OCI-LY3 (cell line): ENCODE data around the gene CAMTA1.

Experiments used
- H2AFZ ChIP-seq: fragments of 200-600, 300-600 bp; shearing (Covaris generic); 2 replicates; pipeline ENCODE4 v1.6.0; 2014; ENCODE audit warnings: antibody characterized with exemption, low read depth, low read length
- H3K27ac ChIP-seq: fragments of 200-600, 300-600 bp; sonication (generic); 2 replicates; pipeline ENCODE4 v1.5.1; 2014; ENCODE audit warnings: mild to moderate bottlenecking, low read length, moderate library complexity, mixed read lengths
- H3K27me3 ChIP-seq: fragments of 200-600, 300-600 bp; sonication (generic); 2 replicates; pipeline ENCODE4 v1.6.1; 2014; ENCODE audit warnings: low read depth, low read length, mixed read lengths
- H3K36me3 ChIP-seq: fragments of 200-600, 300-600 bp; sonication (generic); replicated peaks from 2 replicates; pipeline ENCODE3; 2014; ENCODE audit warnings: low read depth, low read length, mixed read lengths
- H3K4me1 ChIP-seq: fragments of 300-600, 200-600 bp; sonication (generic); 2 replicates; pipeline ENCODE4 v1.6.1; 2014; ENCODE audit warnings: low read length, mixed read lengths
- H3K4me2 ChIP-seq: fragments of 200-600, 300-600 bp; sonication (generic); 2 replicates; pipeline ENCODE4 v1.6.1; 2014; ENCODE audit warnings: low read length, mixed read lengths
- H3K4me3 ChIP-seq: fragments of 300-600, 200-600 bp; sonication (generic); 2 replicates; pipeline ENCODE4 v1.5.1; 2014; ENCODE audit warnings: antibody characterized with exemption, mild to moderate bottlenecking, low read length, moderate library complexity
- H3K79me2 ChIP-seq: fragments of 300-600, 200-600 bp; shearing (Covaris generic); 2 replicates; pipeline ENCODE4 v1.6.1; 2014; ENCODE audit warnings: mild to moderate bottlenecking, low read length, mixed read lengths
- H3K9ac ChIP-seq: fragments of 300-600, 200-600 bp; shearing (Covaris generic); 2 replicates; pipeline ENCODE4 v1.6.0; 2014; ENCODE audit warnings: mild to moderate bottlenecking, low read length, moderate library complexity
- H3K9me3 ChIP-seq: fragments of 200-600, 300-600 bp; shearing (Covaris generic); 2 replicates; pipeline ENCODE4 v1.6.1; 2014; ENCODE audit warnings: low read length, mixed read lengths; ENCODE audit not compliant: insufficient read depth
- H4K20me1 ChIP-seq: fragments of 200-600, 300-600 bp; sonication (generic); 2 replicates; pipeline ENCODE4 v1.6.1; 2016; ENCODE audit warnings: low read length, mixed read lengths; ENCODE audit not compliant: insufficient read depth
- EZH2phosphoT487 ChIP-seq: fragments of 200-600 bp; shearing (Covaris generic); IDR thresholded peaks from 2 replicates; pipeline ENCODE4 v1.6.1; 2018; ENCODE audit warnings: antibody characterized with exemption, mixed run types, low read depth
- TF ChIP-seq, protein P1 (sequence below): fragments of 200-600, 300-600 bp; sonication (generic); IDR thresholded peaks from 2 replicates; pipeline ENCODE4 v1.5.1; 2014; ENCODE audit warnings: antibody characterized with exemption, low read length, low read depth

CAMTA1 gene

DNA sequence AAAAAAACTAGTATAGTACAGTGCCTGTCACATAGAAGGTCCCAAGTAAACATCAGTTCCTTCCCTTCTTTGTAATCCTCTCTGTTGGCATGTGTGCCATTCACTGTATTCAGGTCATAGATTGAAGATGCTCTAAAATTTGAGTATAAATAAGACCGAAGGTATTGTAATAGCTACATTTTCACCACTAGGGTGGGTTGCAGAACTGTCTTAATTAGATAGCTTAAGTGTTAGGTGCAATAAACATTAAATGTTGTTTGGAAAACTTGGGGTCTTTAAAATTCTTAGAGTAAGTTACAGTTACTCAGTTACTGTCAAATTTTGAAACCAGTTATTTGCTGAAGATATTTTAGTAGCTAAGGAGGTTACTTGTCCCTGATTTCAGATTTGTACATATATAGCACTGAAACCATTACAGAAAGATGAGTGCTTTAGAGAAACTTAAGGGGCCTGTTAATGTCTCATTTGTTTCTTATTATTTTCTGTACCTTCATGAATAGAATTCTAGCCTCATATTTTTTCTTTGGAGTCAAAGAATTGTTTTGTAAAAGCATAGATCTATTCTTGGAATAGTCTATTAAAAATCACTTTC, 1023.1 kb downstream of the CAMTA1 start:
- peaks cover 3% of the 10 kb centered on the region for H3K36me3 ChIP-seq
- no peaks in the 10 kb centered on the region for H3K79me2 ChIP-seq
- H2AFZ ChIP-seq, result no peak overlapping the region
- H3K27ac ChIP-seq, result no peak overlapping the region
- no peak for TF ChIP-seq EZH2phosphoT487
- TF ChIP-seq, protein P1, sequence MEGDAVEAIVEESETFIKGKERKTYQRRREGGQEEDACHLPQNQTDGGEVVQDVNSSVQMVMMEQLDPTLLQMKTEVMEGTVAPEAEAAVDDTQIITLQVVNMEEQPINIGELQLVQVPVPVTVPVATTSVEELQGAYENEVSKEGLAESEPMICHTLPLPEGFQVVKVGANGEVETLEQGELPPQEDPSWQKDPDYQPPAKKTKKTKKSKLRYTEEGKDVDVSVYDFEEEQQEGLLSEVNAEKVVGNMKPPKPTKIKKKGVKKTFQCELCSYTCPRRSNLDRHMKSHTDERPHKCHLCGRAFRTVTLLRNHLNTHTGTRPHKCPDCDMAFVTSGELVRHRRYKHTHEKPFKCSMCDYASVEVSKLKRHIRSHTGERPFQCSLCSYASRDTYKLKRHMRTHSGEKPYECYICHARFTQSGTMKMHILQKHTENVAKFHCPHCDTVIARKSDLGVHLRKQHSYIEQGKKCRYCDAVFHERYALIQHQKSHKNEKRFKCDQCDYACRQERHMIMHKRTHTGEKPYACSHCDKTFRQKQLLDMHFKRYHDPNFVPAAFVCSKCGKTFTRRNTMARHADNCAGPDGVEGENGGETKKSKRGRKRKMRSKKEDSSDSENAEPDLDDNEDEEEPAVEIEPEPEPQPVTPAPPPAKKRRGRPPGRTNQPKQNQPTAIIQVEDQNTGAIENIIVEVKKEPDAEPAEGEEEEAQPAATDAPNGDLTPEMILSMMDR, result peak; percentile 49
- no peaks in the 10 kb centered on the region for H3K4me1 ChIP-seq
- H3K4me3 ChIP-seq, result no peak overlapping the region
- H3K27me3 ChIP-seq, result no peaks in the 10 kb centered on the region
- no peak overlapping the region for H3K4me2 ChIP-seq
- no peaks in the 10 kb centered on the region for H4K20me1 ChIP-seq
- H3K9me3 ChIP-seq, result no peaks in the 10 kb centered on the region
- no peak overlapping the region for H3K9ac ChIP-seq

DNA sequence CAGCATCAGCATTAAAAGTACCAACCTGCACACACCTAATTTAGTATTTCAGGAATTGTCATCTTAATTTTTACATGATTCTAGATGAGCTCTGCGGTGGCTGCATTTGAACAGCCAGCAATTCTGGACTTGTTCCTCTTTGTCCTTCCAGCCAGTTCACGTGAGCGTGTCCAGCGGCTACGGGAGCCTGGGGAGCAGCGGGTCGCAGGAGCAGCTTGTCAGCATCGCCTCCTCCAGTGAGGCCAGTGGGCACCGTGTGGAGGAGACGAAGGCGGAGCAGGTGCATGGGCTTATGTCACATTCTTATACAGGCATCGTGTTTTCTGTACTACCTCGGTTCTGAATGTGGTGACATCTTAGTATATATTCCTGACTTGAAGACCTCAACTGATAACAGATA, 1024.5 kb downstream of the CAMTA1 start:
- Histone ChIP-seq H3K4me1 (no peaks in the 10 kb centered on the region), H3K27me3 (no peaks in the 10 kb centered on the region), H2AFZ (no peak overlapping the region), H3K4me2 (no peak overlapping the region), H3K36me3 (peaks cover 11% of the 10 kb centered on the region), H3K27ac (no peak overlapping the region), H3K9me3 (peaks cover 5% of the 10 kb centered on the region; the same call in 1 of the 2 replicates), H3K9ac (no peak overlapping the region), H3K4me3 (no peak overlapping the region), H3K79me2 (no peaks in the 10 kb centered on the region), H4K20me1 (no peaks in the 10 kb centered on the region)
- TF ChIP-seq, protein P1, result no peak
- TF ChIP-seq EZH2phosphoT487, result no peak

DNA sequence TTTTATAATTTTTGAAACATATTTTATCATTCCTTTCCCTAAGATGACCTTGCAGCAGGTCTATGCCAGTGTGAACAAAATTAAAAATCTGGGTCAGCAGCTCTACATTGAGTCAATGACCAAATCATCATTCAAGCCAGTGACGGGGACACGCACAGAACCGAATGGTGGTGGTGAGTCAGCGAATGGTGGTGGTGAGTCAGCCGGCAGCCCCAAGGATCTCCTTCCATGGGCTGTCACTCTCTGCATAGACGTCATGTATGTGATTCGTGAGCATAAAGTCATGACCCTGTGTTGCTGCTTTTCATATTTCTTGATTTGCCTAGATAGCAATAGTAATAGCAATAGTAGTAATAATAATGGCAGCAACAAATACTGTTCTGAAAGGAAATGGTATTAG, 1025.1 kb downstream of the CAMTA1 start:
- no peaks in the 10 kb centered on the region for H4K20me1 ChIP-seq
- no peaks in the 10 kb centered on the region for H3K4me1 ChIP-seq
- TF ChIP-seq EZH2phosphoT487, result no peak
- TF ChIP-seq, protein P1, result no peak
- H2AFZ ChIP-seq, result no peak overlapping the region
- H3K9ac ChIP-seq, result no peak overlapping the region
- no peak overlapping the region for H3K27ac ChIP-seq
- H3K4me2 ChIP-seq, result no peak overlapping the region
- H3K79me2 ChIP-seq, result no peaks in the 10 kb centered on the region
- no peaks in the 10 kb centered on the region for H3K27me3 ChIP-seq
- no peak overlapping the region for H3K4me3 ChIP-seq
- H3K9me3 ChIP-seq, result peaks cover 5% of the 10 kb centered on the region; the same call in 1 of the 2 replicates
- H3K36me3 ChIP-seq, result peaks cover 11% of the 10 kb centered on the region

DNA sequence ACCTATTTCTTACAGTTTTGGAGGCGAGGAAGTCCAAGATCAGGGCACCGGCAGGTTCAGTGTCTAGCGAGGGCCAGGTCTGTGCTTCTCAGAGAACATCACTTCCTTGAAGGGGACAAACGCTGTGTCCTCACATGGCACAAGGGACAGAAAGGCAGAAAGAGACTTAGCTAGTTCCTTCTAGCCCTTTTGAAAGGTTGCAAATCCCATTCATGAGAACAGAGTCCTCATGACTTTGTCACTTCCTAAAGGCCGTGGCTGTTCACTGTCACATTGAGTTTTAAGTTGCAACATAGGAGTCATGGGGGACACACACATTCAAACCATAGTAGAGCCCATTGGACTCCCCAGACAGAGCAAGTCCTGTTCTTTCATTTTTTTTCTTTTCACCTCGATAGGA, 1026.2 kb downstream of the CAMTA1 start:
- TF ChIP-seq, protein P1, result no peak
- TF ChIP-seq EZH2phosphoT487, result no peak
- no peak overlapping the region for H2AFZ ChIP-seq
- no peak overlapping the region for H3K4me3 ChIP-seq

More for the DNA sequence above, 1026.2 kb downstream of the CAMTA1 start:
- Histone ChIP-seq H3K27ac (no peak overlapping the region), H4K20me1 (no peaks in the 10 kb centered on the region), H3K36me3 (peaks cover 11% of the 10 kb centered on the region), H3K27me3 (no peaks in the 10 kb centered on the region), H3K4me1 (no peaks in the 10 kb centered on the region), H3K9ac (no peak overlapping the region), H3K79me2 (no peaks in the 10 kb centered on the region), H3K4me2 (no peak overlapping the region), H3K9me3 (peaks cover 5% of the 10 kb centered on the region; the same call in 1 of the 2 replicates)
